Keratinocyte (primary cell): ENCODE data around the gene ADGRG2.

ENCODE experiments used
- CTCF ChIP-seq, 3 experiments: IDR thresholded peaks in 1 of 3; conservative IDR thresholded peaks in 1 of 3; optimal IDR thresholded peaks in 1 of 3; 2 replicates in 2 of 3; 3 replicates in 1 of 3; pipeline versions ENCODE3 to v1.5.1; 2011; ENCODE audit warnings: low read length in 3 of 3, mild to moderate bottlenecking in 3 of 3, moderate library complexity in 2 of 3, control low read depth in 1 of 3, inconsistent platforms in 1 of 3; ENCODE audit not compliant: insufficient read depth in 2 of 3; ENCODE audit errors: extremely low read depth in 1 of 3
- EZH2 ChIP-seq: IDR thresholded peaks from one replicate; pipeline ENCODE4 v1.6.1; 2012; ENCODE audit warnings: inconsistent platforms, mild to moderate bottlenecking, low read length, moderate library complexity

DNA sequence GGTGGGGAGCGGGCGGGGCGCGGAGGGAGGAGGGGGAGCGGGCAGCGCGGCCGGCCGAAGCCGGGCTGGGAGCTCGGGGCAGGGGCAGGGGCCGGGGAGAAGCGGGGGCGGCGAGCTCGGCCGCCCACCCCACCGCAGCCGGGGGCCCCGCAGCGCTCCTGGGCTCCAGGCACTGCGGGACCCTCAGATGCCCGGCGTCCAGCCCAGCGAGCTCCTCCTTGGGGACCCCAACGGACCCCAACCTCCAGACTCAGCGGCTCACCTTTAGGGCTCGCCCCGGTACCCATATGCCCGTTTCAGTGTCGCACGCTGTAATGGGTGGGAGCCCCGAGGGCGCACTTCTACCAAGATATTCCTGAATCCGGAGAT is 357 bp upstream of the ADGRG2 start:
- no peak for TF ChIP-seq CTCF (optimal IDR thresholded peaks at IDR 0.05 in 1 of 3, IDR thresholded peaks at IDR 0.05 in 1 of 3, conservative IDR thresholded peaks at IDR 0.05 in 1 of 3; ENCODE audit: extremely low read depth in 1 of 3, insufficient read depth in 2 of 3, low read length in 3 of 3)
- TF ChIP-seq EZH2 = no peak
